GM18517 (cell line): Measurements from ENCODE around the gene MINDY4.

Experiments
- ATAC-seq: cut with Tn5 transposase; IDR thresholded peaks from one replicate; pipeline ENCODE4 v1.9.1; 2021; ENCODE audit warnings: mild to moderate bottlenecking, moderate library complexity; ENCODE audit not compliant: unreplicated experiment

MINDY4 gene

GRCh38 chr7:30912986-30913811 is 142.0 kb downstream of the MINDY4 start:
- ATAC-seq, result no peak

GRCh38 chr7:30913821-30914515 is 142.8 kb downstream of the MINDY4 start:
- no peak for ATAC-seq

GRCh38 chr7:30914596-30914995 is 143.4 kb downstream of the MINDY4 start:
- ATAC-seq, result no peak

- no peak for ATAC-seq
Observed at GRCh38 chr7:30915005-30915601, 143.9 kb downstream of the MINDY4 start.

- ATAC-seq, result no peak
Observed at GRCh38 chr7:30915751-30916150, 144.5 kb downstream of the MINDY4 start.

- no peak for ATAC-seq
Observed at GRCh38 chr7:30916255-30916654, 145.0 kb downstream of the MINDY4 start.

- no peak for ATAC-seq
Observed at GRCh38 chr7:30916767-30917166, 145.6 kb downstream of the MINDY4 start.

- ATAC-seq, result no peak
Observed at GRCh38 chr7:30917216-30917893, 146.1 kb downstream of the MINDY4 start.

GRCh38 chr7:30918676-30919075 is 147.5 kb downstream of the MINDY4 start:
- no peak for ATAC-seq

- no peak for ATAC-seq
Observed at GRCh38 chr7:30920021-30920583, 148.9 kb downstream of the MINDY4 start.

- ATAC-seq, result no peak
Observed at GRCh38 chr7:30920584-30921539, 149.6 kb downstream of the MINDY4 start.

- no peak for ATAC-seq
Observed at GRCh38 chr7:30921540-30922401, 150.6 kb downstream of the MINDY4 start.

GRCh38 chr7:30922596-30922995 is 151.4 kb downstream of the MINDY4 start:
- ATAC-seq, result no peak

GRCh38 chr7:30923009-30923773 is 152.0 kb downstream of the MINDY4 start:
- ATAC-seq, result no peak

- ATAC-seq, result no peak
Observed at GRCh38 chr7:30923774-30924413, 152.7 kb downstream of the MINDY4 start.

GRCh38 chr7:30924624-30925023 is 153.4 kb downstream of the MINDY4 start:
- no peak for ATAC-seq

GRCh38 chr7:30925117-30925516 is 153.9 kb downstream of the MINDY4 start:
- no peak for ATAC-seq

- ATAC-seq, result no peak
Observed at GRCh38 chr7:30925913-30926312, 154.7 kb downstream of the MINDY4 start.
